ENCODE data around the gene OGFR.

DNA sequence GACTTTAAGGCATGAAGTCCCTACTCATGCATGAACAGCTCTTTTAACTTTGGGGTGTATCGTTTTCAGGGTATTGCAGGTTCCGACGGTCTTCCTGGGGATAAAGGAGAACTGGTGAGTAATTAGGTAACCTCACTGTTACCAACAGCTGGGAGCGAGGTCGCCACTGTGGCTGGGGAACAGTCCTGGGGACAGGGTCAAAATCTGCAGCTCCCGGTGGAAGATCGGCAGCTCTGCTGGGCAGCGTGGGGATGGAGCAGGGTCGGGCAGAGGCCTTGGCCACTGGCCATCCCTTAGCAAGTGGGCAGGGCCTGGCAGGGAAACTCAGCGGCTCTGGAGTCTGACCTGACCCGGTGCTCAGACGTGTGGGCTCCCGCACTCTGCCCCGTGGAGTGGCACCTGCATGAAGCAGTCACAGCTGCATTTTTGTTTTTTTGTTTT lies 28.3 kb downstream of the OGFR start:
- TF ChIP-seq, protein P1, sequence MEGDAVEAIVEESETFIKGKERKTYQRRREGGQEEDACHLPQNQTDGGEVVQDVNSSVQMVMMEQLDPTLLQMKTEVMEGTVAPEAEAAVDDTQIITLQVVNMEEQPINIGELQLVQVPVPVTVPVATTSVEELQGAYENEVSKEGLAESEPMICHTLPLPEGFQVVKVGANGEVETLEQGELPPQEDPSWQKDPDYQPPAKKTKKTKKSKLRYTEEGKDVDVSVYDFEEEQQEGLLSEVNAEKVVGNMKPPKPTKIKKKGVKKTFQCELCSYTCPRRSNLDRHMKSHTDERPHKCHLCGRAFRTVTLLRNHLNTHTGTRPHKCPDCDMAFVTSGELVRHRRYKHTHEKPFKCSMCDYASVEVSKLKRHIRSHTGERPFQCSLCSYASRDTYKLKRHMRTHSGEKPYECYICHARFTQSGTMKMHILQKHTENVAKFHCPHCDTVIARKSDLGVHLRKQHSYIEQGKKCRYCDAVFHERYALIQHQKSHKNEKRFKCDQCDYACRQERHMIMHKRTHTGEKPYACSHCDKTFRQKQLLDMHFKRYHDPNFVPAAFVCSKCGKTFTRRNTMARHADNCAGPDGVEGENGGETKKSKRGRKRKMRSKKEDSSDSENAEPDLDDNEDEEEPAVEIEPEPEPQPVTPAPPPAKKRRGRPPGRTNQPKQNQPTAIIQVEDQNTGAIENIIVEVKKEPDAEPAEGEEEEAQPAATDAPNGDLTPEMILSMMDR (IDR thresholded peaks at IDR 0.05) = no peak
- TF ChIP-seq POLR2A (IDR thresholded peaks at IDR 0.05) = no peak
- TF ChIP-seq EP300 (IDR thresholded peaks at IDR 0.05) = no peak
